Fibroblast of pulmonary artery (primary cell): ENCODE data around the gene CMTM4.
"Not testable (repeated sequence)": the region's sequence is repeated elsewhere in the genome, so short reads cannot be mapped to it uniquely, and the experiment has no call there.

Experiments used
- DNase-seq: peaks from one replicate; pipeline ENCODE4 v3.0.0-alpha.2; 2010; ENCODE audit warnings: low read depth
- H3K4me3 ChIP-seq: replicated peaks from 2 replicates; pipeline ENCODE4 v1.5.1; 2011; ENCODE audit warnings: low read depth, mild to moderate bottlenecking, control low read depth, low read length, moderate library complexity
- TF ChIP-seq, protein P1 (sequence below): IDR thresholded peaks from 2 replicates; pipeline ENCODE4 v1.5.1; 2011; ENCODE audit warnings: mild to moderate bottlenecking, control low read depth, low read length, inconsistent platforms; ENCODE audit errors: missing control alignments

Gene CMTM4

DNA sequence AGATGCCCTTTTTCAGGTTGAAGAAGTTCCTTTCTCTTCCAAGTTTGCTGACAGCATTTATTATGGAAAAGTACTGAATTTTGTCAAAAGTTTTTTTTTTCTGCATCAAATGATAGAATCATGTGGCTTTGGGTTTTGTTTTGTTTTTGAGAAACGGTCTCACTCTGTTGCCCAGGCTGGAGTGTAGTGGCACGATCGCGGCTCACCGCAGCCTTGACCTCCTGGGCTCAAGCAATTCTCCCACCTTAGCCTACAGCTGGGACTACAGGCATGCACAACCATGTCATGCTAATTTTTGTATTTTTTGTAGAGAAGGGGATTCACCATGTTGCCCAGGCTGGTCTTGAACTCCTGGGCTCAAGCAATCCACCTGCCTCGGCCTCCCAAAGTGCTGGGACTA, 7.3 kb downstream of the CMTM4 start:
- DNase-seq, result no peak
- H3K4me3 ChIP-seq, result no peak overlapping the region
- TF ChIP-seq, protein P1, sequence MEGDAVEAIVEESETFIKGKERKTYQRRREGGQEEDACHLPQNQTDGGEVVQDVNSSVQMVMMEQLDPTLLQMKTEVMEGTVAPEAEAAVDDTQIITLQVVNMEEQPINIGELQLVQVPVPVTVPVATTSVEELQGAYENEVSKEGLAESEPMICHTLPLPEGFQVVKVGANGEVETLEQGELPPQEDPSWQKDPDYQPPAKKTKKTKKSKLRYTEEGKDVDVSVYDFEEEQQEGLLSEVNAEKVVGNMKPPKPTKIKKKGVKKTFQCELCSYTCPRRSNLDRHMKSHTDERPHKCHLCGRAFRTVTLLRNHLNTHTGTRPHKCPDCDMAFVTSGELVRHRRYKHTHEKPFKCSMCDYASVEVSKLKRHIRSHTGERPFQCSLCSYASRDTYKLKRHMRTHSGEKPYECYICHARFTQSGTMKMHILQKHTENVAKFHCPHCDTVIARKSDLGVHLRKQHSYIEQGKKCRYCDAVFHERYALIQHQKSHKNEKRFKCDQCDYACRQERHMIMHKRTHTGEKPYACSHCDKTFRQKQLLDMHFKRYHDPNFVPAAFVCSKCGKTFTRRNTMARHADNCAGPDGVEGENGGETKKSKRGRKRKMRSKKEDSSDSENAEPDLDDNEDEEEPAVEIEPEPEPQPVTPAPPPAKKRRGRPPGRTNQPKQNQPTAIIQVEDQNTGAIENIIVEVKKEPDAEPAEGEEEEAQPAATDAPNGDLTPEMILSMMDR, result no peak

DNA sequence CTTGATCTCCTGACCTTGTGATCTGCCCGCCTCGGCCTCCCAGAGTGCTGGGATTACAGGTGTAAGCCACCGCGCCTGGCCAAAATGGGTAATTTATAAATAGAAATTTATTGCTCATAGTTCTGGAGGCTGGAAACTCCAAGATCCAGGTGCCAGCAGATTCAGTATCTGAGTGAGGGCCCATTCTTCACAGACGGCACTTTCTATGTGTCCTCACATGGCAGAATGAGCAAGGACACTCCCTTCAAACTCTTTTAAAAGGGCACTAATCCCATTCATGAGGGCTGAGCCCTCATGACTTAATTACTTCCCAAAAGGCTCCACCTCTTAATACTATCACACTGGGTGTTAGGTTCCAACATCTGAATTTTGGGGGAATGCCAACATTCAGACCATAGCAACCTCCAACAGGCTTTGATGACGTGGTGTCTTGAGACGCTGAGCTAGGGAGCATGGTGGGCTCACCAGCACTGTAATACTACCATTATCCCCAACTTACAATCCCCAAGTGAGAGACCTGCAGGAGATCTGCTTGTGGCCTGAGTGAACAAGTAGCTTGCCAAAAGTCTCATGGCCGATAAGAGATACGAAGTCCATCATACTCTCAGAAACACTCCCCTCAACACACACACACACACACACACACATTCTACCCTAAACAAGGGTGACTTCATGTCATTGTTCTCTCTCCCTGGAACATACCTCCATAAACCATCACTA, 8.5 kb downstream of the CMTM4 start:
- TF ChIP-seq, protein P1, result no peak
- DNase-seq, result no peak
- H3K4me3 ChIP-seq, result no peak overlapping the region

DNA sequence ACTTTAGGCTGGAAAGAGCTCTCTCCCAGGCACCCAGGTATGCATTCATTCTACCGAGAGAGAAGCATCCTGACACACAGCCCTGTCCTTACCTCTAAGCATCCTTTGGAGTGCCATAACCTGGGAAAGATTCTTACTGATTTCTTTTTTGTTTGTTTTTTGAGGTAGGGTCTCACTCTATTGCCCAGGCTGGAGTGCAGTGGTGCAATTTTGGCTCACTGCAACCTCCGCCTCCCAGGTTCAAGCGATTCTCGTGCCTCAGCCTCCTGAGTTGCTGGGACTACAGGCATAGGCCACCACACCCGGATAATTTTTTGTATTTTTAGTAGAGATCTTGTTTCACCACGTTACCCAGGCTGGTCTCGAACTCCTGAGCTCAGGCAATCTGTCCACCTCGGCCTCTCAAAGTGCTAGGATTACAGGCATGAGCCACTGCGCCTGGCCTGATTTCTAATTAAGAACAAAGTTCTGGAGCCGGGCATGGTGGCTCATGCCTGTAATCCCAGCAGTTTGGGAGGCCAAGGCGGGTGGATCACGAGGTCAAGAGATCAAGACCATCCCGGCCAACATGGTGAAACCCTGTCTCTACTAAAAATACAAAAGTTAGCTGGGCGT, 10.9 kb downstream of the CMTM4 start:
- DNase-seq, H3K4me3 ChIP-seq: not testable (repeated sequence)

DNA sequence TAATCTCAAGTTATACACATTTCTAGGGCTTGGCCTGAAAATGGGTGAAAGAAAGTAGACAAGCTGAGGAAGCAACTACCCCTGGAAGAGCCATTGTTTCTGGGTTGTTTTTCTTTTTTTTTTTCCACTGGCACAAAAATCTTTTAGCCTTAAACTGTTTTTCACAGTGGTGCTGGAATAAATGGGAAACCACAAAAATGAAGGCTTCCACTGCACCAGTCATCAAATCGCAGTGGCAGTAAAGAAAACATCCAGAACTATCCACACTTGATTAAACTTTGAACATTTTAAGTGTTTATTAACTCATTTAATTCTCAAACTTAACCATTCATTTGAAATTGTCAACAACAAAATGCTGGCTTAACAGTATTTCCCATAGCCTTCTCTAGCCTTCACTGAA, 14.3 kb downstream of the CMTM4 start:
- peak; percentile 24 for DNase-seq
- no peak overlapping the region for H3K4me3 ChIP-seq
- TF ChIP-seq, protein P1, result no peak

DNA sequence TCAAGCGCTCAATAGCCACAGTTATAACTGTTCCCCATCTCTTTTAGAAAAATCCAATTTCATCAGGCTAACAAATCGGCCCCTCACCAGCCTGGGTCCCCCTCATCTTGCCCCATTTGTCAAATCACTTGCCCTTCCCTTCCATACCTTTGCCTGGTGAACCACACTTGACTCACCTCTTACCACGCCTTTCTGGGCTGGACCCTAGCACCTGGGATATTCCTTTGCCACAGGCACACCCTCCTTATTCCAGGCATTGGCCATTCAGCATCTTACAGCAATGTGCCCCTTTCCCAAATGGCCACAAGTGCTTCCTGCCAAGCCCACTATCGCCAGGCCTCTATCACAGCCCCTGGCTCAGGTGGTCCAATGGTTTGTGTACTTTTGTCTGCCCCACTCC, 14.9 kb downstream of the CMTM4 start:
- no peak overlapping the region for H3K4me3 ChIP-seq
- DNase-seq, result no peak
- TF ChIP-seq, protein P1, result no peak

DNA sequence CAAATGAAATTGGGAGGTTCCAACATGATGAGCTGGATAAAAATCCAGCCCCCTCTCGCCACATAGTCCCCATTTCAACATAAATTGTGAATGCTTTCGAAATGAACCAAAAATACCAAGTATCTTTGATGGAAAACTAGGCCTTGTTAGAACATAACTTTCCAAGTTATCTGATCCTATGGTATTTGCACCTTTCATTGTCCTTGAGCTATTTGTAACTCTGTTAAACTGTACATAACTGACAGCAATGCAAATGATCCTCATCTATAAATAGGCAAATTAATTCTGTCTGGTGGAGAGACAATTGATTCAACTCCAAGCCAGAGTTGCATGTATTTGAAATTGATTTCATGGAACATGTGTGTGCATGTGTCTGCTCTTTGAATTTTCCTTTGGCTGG, 18.2 kb downstream of the CMTM4 start:
- no peak overlapping the region for H3K4me3 ChIP-seq
- TF ChIP-seq, protein P1, result no peak
- no peak for DNase-seq

DNA sequence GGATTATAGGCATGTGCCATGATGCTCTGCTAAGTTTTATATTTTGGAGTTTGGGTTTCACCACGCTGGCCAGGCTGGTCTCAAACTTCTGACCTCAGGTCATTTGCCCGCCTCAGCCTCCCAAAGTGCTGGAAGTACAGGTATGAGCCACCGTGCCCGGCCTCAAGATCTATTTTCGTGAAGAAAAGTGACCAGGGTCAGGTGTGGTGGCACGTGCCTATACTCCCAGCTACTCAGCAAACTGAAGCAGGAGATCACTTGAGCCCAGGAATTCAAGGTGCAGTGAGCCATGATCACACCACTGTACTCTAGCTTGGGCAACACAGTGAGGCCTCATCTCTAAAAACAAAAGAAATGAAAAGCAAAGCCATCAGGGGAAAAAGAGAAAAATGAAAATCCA, 18.7 kb downstream of the CMTM4 start:
- TF ChIP-seq, protein P1, result no peak

More for the DNA sequence above, 18.7 kb downstream of the CMTM4 start:
- H3K4me3 ChIP-seq, result no peak overlapping the region
- no peak for DNase-seq
